GM12878 (cell line): ENCODE results near the gene VWA8.
"Not testable (repeated sequence)": the region's sequence is repeated elsewhere in the genome, so short reads cannot be mapped to it uniquely, and the experiment has no call there.

Experiments
- CHD1 ChIP-seq: IDR thresholded peaks from 2 replicates; pipeline ENCODE4 v1.6.1; 2012; ENCODE audit warnings: low read depth, low read length, improper control_type of control experiment
- CTCF ChIP-seq, 3 experiments: IDR thresholded peaks in 2 of 3; conservative IDR thresholded peaks in 1 of 3; 2 replicates each; pipeline ENCODE4 v1.5.1; 2011; ENCODE audit warnings: low read depth in 3 of 3, low read length in 3 of 3, mild to moderate bottlenecking in 3 of 3, control low read depth in 2 of 3, moderate library complexity in 2 of 3, inconsistent platforms in 1 of 3, mixed read lengths in 1 of 3; ENCODE audit not compliant: control insufficient read depth in 2 of 3, insufficient read depth in 1 of 3; ENCODE audit errors: extremely low read depth in 1 of 3
- EZH2 ChIP-seq: IDR thresholded peaks from 2 replicates; pipeline ENCODE4 v1.6.1; 2012; ENCODE audit warnings: low read depth, mild to moderate bottlenecking, control low read depth, inconsistent platforms, low read length, borderline replicate concordance; ENCODE audit not compliant: control insufficient read depth
- POLR2A ChIP-seq: IDR thresholded peaks from 2 replicates; pipeline ENCODE4 v1.6.1; 2011; ENCODE audit warnings: low read depth, mild to moderate bottlenecking, low read length
- ZNF24 ChIP-seq: fragments of 450-650 bp; IDR thresholded peaks from 2 replicates; pipeline ENCODE4 v1.6.1; 2017; ENCODE audit warnings: antibody characterized with exemption, mild to moderate bottlenecking

GRCh38 chr13:41573640-41574039 is 387.3 kb downstream of the VWA8 start:
- TF ChIP-seq ZNF24; EZH2; POLR2A; CHD1; CTCF (IDR thresholded peaks at IDR 0.05 in 2 of 3, conservative IDR thresholded peaks at IDR 0.05 in 1 of 3; ENCODE audit: control insufficient read depth in 2 of 3, extremely low read depth in 1 of 3, insufficient read depth in 1 of 3, low read depth in 3 of 3, low read length in 3 of 3): not testable (repeated sequence)
